SK-N-SH (cell line): ENCODE measurements around the gene LACTBL1. TPM values are rescaled to one million over a fixed set of nuclear protein-coding genes. Genes with fewer than 3 reads are reported as not detected.

Source experiments
- CTCF ChIA-PET: fragments of 300-600, 350-600 bp; formaldehyde crosslinking; extraction: SDS; loops from one replicate; lab custom pipeline; 2021; lab: Yijun Ruan, JAX
- POLR2A ChIA-PET: fragments of 350-600 bp; sonication (Branson Sonifier 250); formaldehyde crosslinking; extraction: SDS; loops from one replicate; lab custom pipeline; 2020; ENCODE audit warnings: antibody characterized with exemption, inconsistent platforms; lab: Yijun Ruan, JAX
- DNase-seq: peaks from one replicate; pipeline ENCODE4 v3.0.0; 2012
- H2AFZ ChIP-seq: fragments of 200-600 bp; sonication (generic); 2 replicates; pipeline ENCODE4 v1.8.1; 2016; ENCODE audit warnings: antibody characterized with exemption, mild to moderate bottlenecking, low read depth
- H3F3A ChIP-seq: fragments of 200-600 bp; sonication (generic); replicated peaks from 2 replicates; pipeline ENCODE3; 2016; ENCODE audit warnings: antibody characterized with exemption, mild to moderate bottlenecking; ENCODE audit not compliant: insufficient read depth
- H3K27ac ChIP-seq, 2 experiments: fragments of 200-500 bp in 1 of 2; fragments of 200-600 bp in 1 of 2; sonication (Bioruptor generic) in 1 of 2; sonication (generic), shearing (Covaris generic) in 1 of 2; 2 replicates each; pipeline versions ENCODE4 v1.5.1 to v1.6.1; 2014 to 2016; ENCODE audit warnings: low read depth in 2 of 2, inconsistent platforms in 1 of 2, low read length in 1 of 2, mild to moderate bottlenecking in 1 of 2, mixed read lengths in 1 of 2
- H3K27me3 ChIP-seq: fragments of 200-600 bp; sonication (generic), shearing (Covaris generic); 2 replicates; pipeline ENCODE4 v1.6.1; 2016; ENCODE audit warnings: mixed run types; ENCODE audit not compliant: insufficient read depth
- H3K36me3 ChIP-seq, 2 experiments: fragments of 200-500 bp in 1 of 2; fragments of 200-600 bp in 1 of 2; sonication (Bioruptor generic) in 1 of 2; sonication (generic) in 1 of 2; replicated peaks in 1 of 2; 2 replicates each; pipeline versions ENCODE3 to v1.5.1; 2014 to 2016; ENCODE audit warnings: low read length in 1 of 2, mild to moderate bottlenecking in 1 of 2; ENCODE audit not compliant: insufficient read depth in 2 of 2, control insufficient read depth in 1 of 2
- H3K4me1 ChIP-seq, 2 experiments: fragments of 200-500 bp in 1 of 2; fragments of 200-600 bp in 1 of 2; sonication (Bioruptor generic) in 1 of 2; sonication (generic), shearing (Covaris generic) in 1 of 2; 2 replicates each; pipeline versions ENCODE4 v1.5.1 to v1.6.1; 2014 to 2016; ENCODE audit warnings: low read depth in 1 of 2, low read length in 1 of 2, mixed run types in 1 of 2; ENCODE audit not compliant: insufficient read depth in 2 of 2, control insufficient read depth in 1 of 2
- H3K4me2 ChIP-seq: fragments of 200-600 bp; sonication (generic), shearing (Covaris generic); 2 replicates; pipeline ENCODE4 v1.6.1; 2017; ENCODE audit warnings: mixed run types
- H3K4me3 ChIP-seq, 2 experiments: fragments of 200-500 bp in 1 of 2; fragments of 200-600 bp in 1 of 2; sonication (Bioruptor generic) in 1 of 2; sonication (generic), shearing (Covaris generic) in 1 of 2; 2 replicates each; pipeline versions ENCODE4 v1.5.1 to v1.8.1; 2014 to 2016; ENCODE audit warnings: low read depth in 2 of 2, inconsistent platforms in 1 of 2, low read length in 1 of 2, mild to moderate bottlenecking in 1 of 2, mixed read lengths in 1 of 2, moderate library complexity in 1 of 2
- H3K79me2 ChIP-seq: fragments of 200-600 bp; sonication (generic); 2 replicates; pipeline ENCODE4 v1.8.1; 2017; ENCODE audit warnings: mild to moderate bottlenecking; ENCODE audit not compliant: insufficient read depth
- H3K9ac ChIP-seq: fragments of 200-600 bp; sonication (generic); 2 replicates; pipeline ENCODE4 v1.6.1; 2017; ENCODE audit warnings: mixed run types
- H3K9me2 ChIP-seq: fragments of 200-600 bp; sonication (generic); 2 replicates; pipeline ENCODE4 v1.6.1; 2017; ENCODE audit warnings: mixed run types
- H3K9me3 ChIP-seq: fragments of 200-600 bp; sonication (generic); 2 replicates; pipeline ENCODE4 v1.6.1; 2017; ENCODE audit warnings: mixed run types, mild to moderate bottlenecking, moderate library complexity
- H4K20me1 ChIP-seq: fragments of 200-600 bp; sonication (generic); 2 replicates; pipeline ENCODE4 v1.6.1; 2017; ENCODE audit warnings: mild to moderate bottlenecking, mixed run types; ENCODE audit not compliant: insufficient read depth
- CHD2 ChIP-seq: fragments of 150-350 bp; IDR thresholded peaks from 2 replicates; pipeline ENCODE4 v1.6.1; 2018; ENCODE audit warnings: low read length; ENCODE audit not compliant: partially characterized antibody
- EP300 ChIP-seq, 2 experiments: IDR thresholded peaks; 2 replicates each; pipeline versions ENCODE4 v1.4.0 to v1.6.1; 2012; ENCODE audit warnings: borderline replicate concordance in 1 of 2, low read depth in 1 of 2, low read length in 1 of 2
- FOSL2 ChIP-seq: IDR thresholded peaks from 2 replicates; pipeline ENCODE4 v1.4.0; 2012; ENCODE audit warnings: low read depth, mild to moderate bottlenecking, moderate library complexity, borderline replicate concordance
- GATA2 ChIP-seq: sonication (generic); formaldehyde crosslinking; IDR thresholded peaks from 2 replicates; pipeline ENCODE4 v1.5.0; 2020; ENCODE audit warnings: mild to moderate bottlenecking, missing genetic modification reagents
- JUND ChIP-seq: IDR thresholded peaks from 2 replicates; pipeline ENCODE4 v1.4.0; 2012
- MEF2A ChIP-seq: IDR thresholded peaks from 2 replicates; pipeline ENCODE4 v1.4.0; 2012; ENCODE audit warnings: low read depth, borderline replicate concordance
- MXI1 ChIP-seq: IDR thresholded peaks from 2 replicates; pipeline ENCODE4 v1.6.1; 2012; ENCODE audit warnings: mild to moderate bottlenecking, low read depth, low read length, improper control_type of control experiment
- NFIC ChIP-seq: IDR thresholded peaks from 2 replicates; pipeline ENCODE4 v1.4.0; 2012; ENCODE audit warnings: borderline replicate concordance
- NRF1 ChIP-seq: IDR thresholded peaks from 2 replicates; pipeline ENCODE4 v1.6.1; 2012; ENCODE audit warnings: low read depth, mild to moderate bottlenecking, low read length
- POLR2AphosphoS5 ChIP-seq: IDR thresholded peaks from 2 replicates; pipeline ENCODE4 v1.6.1; 2012; ENCODE audit warnings: low read depth, low read length
- RAD21 ChIP-seq: IDR thresholded peaks from 2 replicates; pipeline ENCODE4 v1.6.1; 2012; ENCODE audit warnings: mild to moderate bottlenecking, low read length
- RCOR1 ChIP-seq: fragments of 150-350 bp; IDR thresholded peaks from 2 replicates; pipeline ENCODE4 v1.6.1; 2017; ENCODE audit warnings: antibody characterized with exemption, low read length
- RFX5 ChIP-seq: IDR thresholded peaks from 2 replicates; pipeline ENCODE4 v1.6.1; 2012; ENCODE audit warnings: mild to moderate bottlenecking, improper control_type of control experiment, low read length
- SIN3A ChIP-seq: IDR thresholded peaks from 2 replicates; pipeline ENCODE4 v1.6.1; 2012; ENCODE audit warnings: low read depth, mild to moderate bottlenecking, low read length, moderate library complexity, borderline replicate concordance
- TEAD4 ChIP-seq: IDR thresholded peaks from 2 replicates; pipeline ENCODE4 v1.4.0; 2012; ENCODE audit warnings: mild to moderate bottlenecking, borderline replicate concordance; ENCODE audit not compliant: insufficient read depth
- WGBS: methylation state at CpG from one replicate; pipeline ENCODE4 v1.1.6; 2017; ENCODE audit warnings: low lambda C conversion rate; 5-methylcytosine and 5-hydroxymethylcytosine counted together
- polyA plus RNA-seq, 3 experiments: library from polyadenylated mRNA; depleted of rRNA; stranded (reverse); fragments of >200 nt; gene quantifications; 2 replicates each; pipeline ENCODE4 v1.2.3, GENCODE V29; 2012
- TF ChIP-seq, protein P1 (sequence below): IDR thresholded peaks from 2 replicates; pipeline ENCODE4 v1.4.0; 2012; ENCODE audit warnings: low read depth, borderline replicate concordance
- TF ChIP-seq, protein P2 (sequence below): fragments of 200-600 bp; sonication (generic); IDR thresholded peaks from 2 replicates; pipeline ENCODE4 v1.6.1; 2017; ENCODE audit warnings: antibody characterized with exemption, mild to moderate bottlenecking, moderate library complexity
- TF ChIP-seq, protein P3 (sequence below): fragments of 150-350 bp; IDR thresholded peaks from 2 replicates; pipeline ENCODE4 v1.6.1; 2017; ENCODE audit warnings: antibody characterized with exemption, low read length, low read depth, borderline replicate concordance
- TF ChIP-seq, protein P4 (sequence below): fragments of 150-350 bp; IDR thresholded peaks from 2 replicates; pipeline ENCODE4 v1.6.1; 2016; ENCODE audit warnings: mild to moderate bottlenecking, low read depth, low read length
- TF ChIP-seq, protein P5 (sequence below): IDR thresholded peaks from 2 replicates; pipeline ENCODE4 v1.4.0; 2012; ENCODE audit warnings: low read depth, borderline replicate concordance

Gene LACTBL1
- polyA plus RNA-seq, 1 of the 3 experiments (the other 2 are of a cell fraction): not detected

DNA sequence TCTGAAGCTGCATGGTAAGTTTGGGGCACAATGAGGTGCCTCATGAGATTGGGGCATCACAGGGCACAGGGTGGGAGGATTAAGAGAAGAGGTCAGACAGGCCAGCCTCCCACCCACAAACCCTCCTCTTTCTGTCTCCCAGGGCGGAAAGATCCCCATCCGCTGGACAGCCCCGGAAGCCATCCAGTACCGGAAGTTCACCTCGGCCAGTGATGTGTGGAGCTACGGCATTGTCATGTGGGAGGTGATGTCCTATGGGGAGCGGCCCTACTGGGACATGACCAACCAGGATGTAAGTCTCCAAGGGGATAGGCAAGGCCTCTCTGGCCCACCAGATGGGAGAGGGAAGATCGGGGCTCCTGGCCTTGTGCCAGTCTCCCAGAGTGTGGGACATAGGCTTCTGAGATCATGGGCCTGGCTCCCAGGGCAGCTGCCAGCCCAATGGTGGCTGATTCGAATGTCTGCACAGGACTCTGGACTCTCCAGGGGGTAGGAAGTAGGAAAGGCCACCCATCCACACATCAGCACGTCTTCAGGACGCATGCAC is 63.7 kb downstream of the LACTBL1 start:
- Histone ChIP-seq H3K4me1 (peaks cover 0 to 6% of the 10 kb centered on the region in 2 experiments; a peak in 1 of 4 replicates), H4K20me1 (no peaks in the 10 kb centered on the region), H3K27me3 (no peaks in the 10 kb centered on the region), H3K9me2 (no peaks in the 10 kb centered on the region), H2AFZ (no peak overlapping the region), H3K9ac (no peak overlapping the region), H3K9me3 (no peaks in the 10 kb centered on the region), H3K27ac (no peak overlapping the region), H3K79me2 (no peaks in the 10 kb centered on the region), H3K4me3 (no peak overlapping the region), H3K4me2 (no peak overlapping the region), H3K36me3 (peaks cover 7 to 30% of the 10 kb centered on the region in 2 experiments), H3F3A (no peaks in the 10 kb centered on the region)
- no peak for DNase-seq
- WGBS: no CpG with 5 or more reads among the region's 11 CpGs
- CTCF ChIA-PET: interaction anchor here (0.7 to 0.9 kb wide), 2 partner anchors 204 kb away, joined by 3 to 5 read pairs; no protein-coding TSS in a partner anchor
- TF ChIP-seq SIN3A (no peak), TEAD4 (no peak), RAD21 (no peak), JUND (no peak), MXI1 (no peak), POLR2AphosphoS5 (no peak), CHD2 (no peak), NRF1 (no peak), RFX5 (no peak), FOSL2 (no peak), EP300 (IDR thresholded peaks at IDR 0.05; ENCODE audit: borderline replicate concordance in 1 of 2, low read depth in 1 of 2, low read length in 1 of 2) (no peak), MEF2A (no peak), RCOR1 (no peak), GATA2 (CRISPR knock-in tag) (no peak), NFIC (no peak)
- TF ChIP-seq, protein P1, sequence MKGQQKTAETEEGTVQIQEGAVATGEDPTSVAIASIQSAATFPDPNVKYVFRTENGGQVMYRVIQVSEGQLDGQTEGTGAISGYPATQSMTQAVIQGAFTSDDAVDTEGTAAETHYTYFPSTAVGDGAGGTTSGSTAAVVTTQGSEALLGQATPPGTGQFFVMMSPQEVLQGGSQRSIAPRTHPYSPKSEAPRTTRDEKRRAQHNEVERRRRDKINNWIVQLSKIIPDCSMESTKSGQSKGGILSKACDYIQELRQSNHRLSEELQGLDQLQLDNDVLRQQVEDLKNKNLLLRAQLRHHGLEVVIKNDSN: no peak
- TF ChIP-seq, protein P2, sequence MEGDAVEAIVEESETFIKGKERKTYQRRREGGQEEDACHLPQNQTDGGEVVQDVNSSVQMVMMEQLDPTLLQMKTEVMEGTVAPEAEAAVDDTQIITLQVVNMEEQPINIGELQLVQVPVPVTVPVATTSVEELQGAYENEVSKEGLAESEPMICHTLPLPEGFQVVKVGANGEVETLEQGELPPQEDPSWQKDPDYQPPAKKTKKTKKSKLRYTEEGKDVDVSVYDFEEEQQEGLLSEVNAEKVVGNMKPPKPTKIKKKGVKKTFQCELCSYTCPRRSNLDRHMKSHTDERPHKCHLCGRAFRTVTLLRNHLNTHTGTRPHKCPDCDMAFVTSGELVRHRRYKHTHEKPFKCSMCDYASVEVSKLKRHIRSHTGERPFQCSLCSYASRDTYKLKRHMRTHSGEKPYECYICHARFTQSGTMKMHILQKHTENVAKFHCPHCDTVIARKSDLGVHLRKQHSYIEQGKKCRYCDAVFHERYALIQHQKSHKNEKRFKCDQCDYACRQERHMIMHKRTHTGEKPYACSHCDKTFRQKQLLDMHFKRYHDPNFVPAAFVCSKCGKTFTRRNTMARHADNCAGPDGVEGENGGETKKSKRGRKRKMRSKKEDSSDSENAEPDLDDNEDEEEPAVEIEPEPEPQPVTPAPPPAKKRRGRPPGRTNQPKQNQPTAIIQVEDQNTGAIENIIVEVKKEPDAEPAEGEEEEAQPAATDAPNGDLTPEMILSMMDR: no peak
- TF ChIP-seq, protein P3, sequence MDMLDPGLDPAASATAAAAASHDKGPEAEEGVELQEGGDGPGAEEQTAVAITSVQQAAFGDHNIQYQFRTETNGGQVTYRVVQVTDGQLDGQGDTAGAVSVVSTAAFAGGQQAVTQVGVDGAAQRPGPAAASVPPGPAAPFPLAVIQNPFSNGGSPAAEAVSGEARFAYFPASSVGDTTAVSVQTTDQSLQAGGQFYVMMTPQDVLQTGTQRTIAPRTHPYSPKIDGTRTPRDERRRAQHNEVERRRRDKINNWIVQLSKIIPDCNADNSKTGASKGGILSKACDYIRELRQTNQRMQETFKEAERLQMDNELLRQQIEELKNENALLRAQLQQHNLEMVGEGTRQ: no peak
- TF ChIP-seq, protein P4, sequence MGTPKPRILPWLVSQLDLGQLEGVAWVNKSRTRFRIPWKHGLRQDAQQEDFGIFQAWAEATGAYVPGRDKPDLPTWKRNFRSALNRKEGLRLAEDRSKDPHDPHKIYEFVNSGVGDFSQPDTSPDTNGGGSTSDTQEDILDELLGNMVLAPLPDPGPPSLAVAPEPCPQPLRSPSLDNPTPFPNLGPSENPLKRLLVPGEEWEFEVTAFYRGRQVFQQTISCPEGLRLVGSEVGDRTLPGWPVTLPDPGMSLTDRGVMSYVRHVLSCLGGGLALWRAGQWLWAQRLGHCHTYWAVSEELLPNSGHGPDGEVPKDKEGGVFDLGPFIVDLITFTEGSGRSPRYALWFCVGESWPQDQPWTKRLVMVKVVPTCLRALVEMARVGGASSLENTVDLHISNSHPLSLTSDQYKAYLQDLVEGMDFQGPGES: no peak
- TF ChIP-seq, protein P5, sequence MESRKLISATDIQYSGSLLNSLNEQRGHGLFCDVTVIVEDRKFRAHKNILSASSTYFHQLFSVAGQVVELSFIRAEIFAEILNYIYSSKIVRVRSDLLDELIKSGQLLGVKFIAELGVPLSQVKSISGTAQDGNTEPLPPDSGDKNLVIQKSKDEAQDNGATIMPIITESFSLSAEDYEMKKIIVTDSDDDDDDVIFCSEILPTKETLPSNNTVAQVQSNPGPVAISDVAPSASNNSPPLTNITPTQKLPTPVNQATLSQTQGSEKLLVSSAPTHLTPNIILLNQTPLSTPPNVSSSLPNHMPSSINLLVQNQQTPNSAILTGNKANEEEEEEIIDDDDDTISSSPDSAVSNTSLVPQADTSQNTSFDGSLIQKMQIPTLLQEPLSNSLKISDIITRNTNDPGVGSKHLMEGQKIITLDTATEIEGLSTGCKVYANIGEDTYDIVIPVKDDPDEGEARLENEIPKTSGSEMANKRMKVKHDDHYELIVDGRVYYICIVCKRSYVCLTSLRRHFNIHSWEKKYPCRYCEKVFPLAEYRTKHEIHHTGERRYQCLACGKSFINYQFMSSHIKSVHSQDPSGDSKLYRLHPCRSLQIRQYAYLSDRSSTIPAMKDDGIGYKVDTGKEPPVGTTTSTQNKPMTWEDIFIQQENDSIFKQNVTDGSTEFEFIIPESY: no peak
- POLR2A ChIA-PET: no interaction called here
